Mucosa of descending colon (tissue), 3 donors: ENCODE measurements around the gene LEFTY1. TPM values are rescaled to one million over a fixed set of nuclear protein-coding genes. Genes with fewer than 3 reads are reported as not detected.
A peak's percentile ranks its signal among the peaks of the same experiment; 100 is the strongest.

Source experiments
- ATAC-seq: fragments of 200-7000 bp; cut with Tn5 transposase; one replicate; pipeline ENCODE4 v1.9.1; 2020; ENCODE audit warnings: mild to moderate bottlenecking, moderate library complexity
- DNase-seq, 3 donors: peaks; one replicate each; pipeline ENCODE4 v3.0.0-alpha.2; 2020
- H3K36me3 ChIP-seq: fragments of 200-600 bp; one replicate; pipeline ENCODE4 v1.8.0; 2021; ENCODE audit warnings: low read depth, mild to moderate bottlenecking
- H3K4me1 ChIP-seq: fragments of 200-600 bp; one replicate; pipeline ENCODE4 v1.8.0; 2021; ENCODE audit warnings: low read depth, mild to moderate bottlenecking
- H3K4me3 ChIP-seq: fragments of 200-600 bp; one replicate; pipeline ENCODE4 v1.8.0; 2021; ENCODE audit warnings: mild to moderate bottlenecking
- H3K9me3 ChIP-seq: fragments of 200-600 bp; one replicate; pipeline ENCODE4 v1.8.0; 2021; ENCODE audit warnings: mild to moderate bottlenecking
- intact Hi-C, 2 donors: fragments of 100-400 bp; cut with DNase I in 1 of 2; cut with micrococcal nuclease in 1 of 2; formaldehyde crosslinking; loops; one replicate each; pipeline versions ENCODE4 v1.11.0 to v1.11.1; 2022; cut with DNase I, micrococcal nuclease
- total RNA-seq, 3 donors: library from RNA; stranded (reverse); fragmentation: NEBNext Ultra II Directional in 2 of 3; extraction: Animal tissue kit (Norgen Biotek cat#: 25700) in 2 of 3; gene quantifications; one replicate each; pipeline versions ENCODE4 v1.2.1 to v1.2.4, GENCODE V29; 2021 to 2023
- TF ChIP-seq, protein P1 (sequence below): fragments of 200-600 bp; IDR thresholded peaks from one replicate; pipeline ENCODE4 v1.8.0; 2022; ENCODE audit warnings: antibody characterized with exemption, mild to moderate bottlenecking
- donor health status: DM: no; HTN: no; CAD: no; lungs with moderate emphysema.
- donor health status: DM: no; HTN: no; CAD: no.
- donor health status: DM: no; HTN: yes; CAD: no.

LEFTY1 gene
- total RNA-seq, 3 donors from 2014 or later, result 27.3 to 199 (median 60.3) TPM

- H3K4me3 ChIP-seq, result no peak overlapping the region
- DNase-seq, result no peak
- ATAC-seq, result no peak
- H3K9me3 ChIP-seq, result no peaks in the 10 kb centered on the region
- intact Hi-C loops, result loop anchor here in 1 of 2 donors (10.0 kb wide), 1 partner anchor 440 kb away; no protein-coding TSS in a partner anchor
- no peaks in the 10 kb centered on the region for H3K36me3 ChIP-seq
- TF ChIP-seq, protein P1, sequence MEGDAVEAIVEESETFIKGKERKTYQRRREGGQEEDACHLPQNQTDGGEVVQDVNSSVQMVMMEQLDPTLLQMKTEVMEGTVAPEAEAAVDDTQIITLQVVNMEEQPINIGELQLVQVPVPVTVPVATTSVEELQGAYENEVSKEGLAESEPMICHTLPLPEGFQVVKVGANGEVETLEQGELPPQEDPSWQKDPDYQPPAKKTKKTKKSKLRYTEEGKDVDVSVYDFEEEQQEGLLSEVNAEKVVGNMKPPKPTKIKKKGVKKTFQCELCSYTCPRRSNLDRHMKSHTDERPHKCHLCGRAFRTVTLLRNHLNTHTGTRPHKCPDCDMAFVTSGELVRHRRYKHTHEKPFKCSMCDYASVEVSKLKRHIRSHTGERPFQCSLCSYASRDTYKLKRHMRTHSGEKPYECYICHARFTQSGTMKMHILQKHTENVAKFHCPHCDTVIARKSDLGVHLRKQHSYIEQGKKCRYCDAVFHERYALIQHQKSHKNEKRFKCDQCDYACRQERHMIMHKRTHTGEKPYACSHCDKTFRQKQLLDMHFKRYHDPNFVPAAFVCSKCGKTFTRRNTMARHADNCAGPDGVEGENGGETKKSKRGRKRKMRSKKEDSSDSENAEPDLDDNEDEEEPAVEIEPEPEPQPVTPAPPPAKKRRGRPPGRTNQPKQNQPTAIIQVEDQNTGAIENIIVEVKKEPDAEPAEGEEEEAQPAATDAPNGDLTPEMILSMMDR, result no peak
- H3K4me1 ChIP-seq, result peaks cover 12% of the 10 kb centered on the region
These were observed 25.4 kb upstream of the LEFTY1 start for GRCh38 chr1:225914391-225914790.

DNA sequence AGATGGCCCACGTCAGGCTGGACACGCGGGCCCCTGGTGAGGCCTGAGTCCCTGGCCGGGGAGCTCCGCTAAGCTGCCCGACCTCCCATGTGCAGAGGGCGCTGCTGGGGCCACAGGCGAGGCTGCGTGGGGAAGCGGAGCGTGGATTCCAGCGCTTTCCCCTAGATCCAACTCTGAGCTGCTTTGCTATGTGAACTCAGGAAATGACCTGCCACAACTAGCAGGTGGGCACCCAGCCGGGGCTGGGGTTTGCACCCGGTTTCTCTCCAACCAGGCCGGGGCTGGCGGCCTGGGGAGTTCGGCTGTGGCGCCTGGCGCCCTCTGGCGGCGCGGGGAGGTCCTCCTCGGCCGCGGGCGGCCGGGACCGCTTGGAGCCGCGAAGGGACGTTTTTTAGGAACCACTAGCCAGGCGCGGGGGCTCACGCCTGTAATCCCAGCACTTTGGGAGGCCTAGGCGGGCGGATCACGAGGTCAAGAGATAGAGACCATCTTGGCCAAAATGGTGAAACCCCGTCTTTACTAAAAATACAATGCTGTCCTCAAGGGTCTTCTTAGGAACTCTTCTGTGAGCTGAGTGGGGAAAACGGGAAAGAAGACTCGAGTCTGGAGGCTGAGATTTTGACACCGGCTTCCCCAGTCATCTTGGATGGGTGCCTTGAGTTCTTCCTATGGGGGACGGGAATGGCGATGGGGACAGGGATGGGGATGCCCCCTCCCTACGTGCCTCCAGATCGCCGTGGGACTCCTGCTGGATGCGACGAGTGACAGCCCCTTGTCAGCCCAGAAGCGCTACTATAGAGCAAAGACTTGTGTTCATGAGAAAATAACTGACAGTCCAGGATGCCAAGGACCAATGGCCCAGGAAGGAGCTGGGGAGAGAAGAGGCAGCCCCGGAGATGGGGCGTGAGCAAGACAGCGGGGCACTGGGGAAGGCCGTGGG lies 22.5 kb upstream of the LEFTY1 start:
- TF ChIP-seq, protein P1, result peak; percentile 87
- H3K9me3 ChIP-seq, result no peaks in the 10 kb centered on the region
- H3K4me3 ChIP-seq, result no peak overlapping the region
- H3K36me3 ChIP-seq, result no peaks in the 10 kb centered on the region
- peaks cover 12% of the 10 kb centered on the region for H3K4me1 ChIP-seq
- peak; percentile 87 for ATAC-seq
- intact Hi-C loops, result loop anchor here in 1 of 2 donors (10.0 kb wide), 1 partner anchor 437 kb away; no protein-coding TSS in a partner anchor
- DNase-seq, result peak; percentile 74 to 86 (median 80)

- TF ChIP-seq, protein P1, result no peak
These were observed 20.5 kb upstream of the LEFTY1 start for GRCh38 chr1:225909477-225909876.

DNA sequence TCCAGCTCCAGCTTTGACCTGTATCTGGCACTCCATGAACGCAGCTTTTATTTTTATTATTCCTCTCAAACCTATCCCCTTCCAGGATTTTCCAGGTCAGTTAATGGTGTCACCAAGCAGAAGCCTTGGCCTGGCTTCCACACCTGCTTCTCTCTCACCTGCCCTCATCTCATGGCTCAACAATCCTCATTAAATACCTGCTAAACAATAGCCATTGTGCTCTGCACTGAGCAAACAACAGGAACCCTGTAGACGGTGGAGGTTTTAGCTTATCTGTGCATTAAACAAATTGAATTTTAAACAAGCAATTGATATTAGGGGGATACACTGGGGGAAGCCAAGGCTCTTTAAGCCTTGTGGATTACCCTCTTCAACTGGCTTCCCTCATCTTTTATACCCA lies 19.8 kb upstream of the LEFTY1 start:
- DNase-seq, result no peak

More at GRCh38 chr1:225909477-225909876, 20.5 kb upstream of the LEFTY1 start:
- Histone ChIP-seq H3K4me1 (peaks cover 12% of the 10 kb centered on the region), H3K9me3 (no peaks in the 10 kb centered on the region), H3K4me3 (no peak overlapping the region), H3K36me3 (no peaks in the 10 kb centered on the region)
- intact Hi-C loops, result no loop called here
- DNase-seq, result no peak
- no peak for ATAC-seq

GRCh38 chr1:225908013-225908640 lies 19.2 kb upstream of the LEFTY1 start:
- Histone ChIP-seq H3K9me3 (no peaks in the 10 kb centered on the region), H3K36me3 (no peaks in the 10 kb centered on the region), H3K4me3 (no peak overlapping the region), H3K4me1 (peaks cover 12% of the 10 kb centered on the region)
- ATAC-seq (peak; percentile 19), DNase-seq (no peak)
- TF ChIP-seq, protein P1, result no peak
- intact Hi-C loops, result no loop called here

More for the DNA sequence above, 19.8 kb upstream of the LEFTY1 start:
- no peak overlapping the region for H3K4me3 ChIP-seq
- intact Hi-C loops, result no loop called here
- peak; percentile 65 for ATAC-seq
- no peaks in the 10 kb centered on the region for H3K9me3 ChIP-seq
- peaks cover 12% of the 10 kb centered on the region for H3K4me1 ChIP-seq
- no peaks in the 10 kb centered on the region for H3K36me3 ChIP-seq
- TF ChIP-seq, protein P1, result no peak
